Activated naive CD8-positive, alpha-beta T cell treated with anti-CD3 and anti-CD28 coated beads for 36 hours (primary cell): Measurements from ENCODE around the gene GNAT3. TPM values are rescaled to one million over a fixed set of nuclear protein-coding genes. Genes with fewer than 3 reads are reported as not detected.

Source experiments
- DNase-seq: peaks from one replicate; pipeline ENCODE4 v3.0.0; 2021
- H3K27ac Mint-ChIP-seq: one replicate; pipeline ENCODE4 v1.8.0; 2022; ENCODE audit warnings: mild to moderate bottlenecking, moderate library complexity, mixed read lengths
- H3K27me3 Mint-ChIP-seq: one replicate; pipeline ENCODE4 v1.8.0; 2022; ENCODE audit warnings: mild to moderate bottlenecking, mixed read lengths
- H3K36me3 Mint-ChIP-seq: one replicate; pipeline ENCODE4 v1.8.0; 2021; ENCODE audit warnings: mild to moderate bottlenecking, mixed read lengths
- H3K4me1 Mint-ChIP-seq: one replicate; pipeline ENCODE4 v1.8.0; 2021; ENCODE audit warnings: mixed read lengths
- H3K4me3 Mint-ChIP-seq: one replicate; pipeline ENCODE4 v1.8.0; 2022; ENCODE audit warnings: mild to moderate bottlenecking, moderate library complexity, mixed read lengths
- H3K9me3 Mint-ChIP-seq: one replicate; pipeline ENCODE4 v1.8.0; 2022; ENCODE audit warnings: mixed read lengths
- total RNA-seq, 2 experiments: library from RNA; stranded (reverse); gene quantifications; one replicate each; pipeline ENCODE4 v1.2.3, GENCODE V29; 2021

Gene GNAT3
- total RNA-seq, 2 experiments from 2014 or later = not detected

GRCh38 chr7:80428161-80429054 lies 83.5 kb downstream of the GNAT3 start:
- Mint-ChIP-seq H3K36me3 (no peaks in the 10 kb centered on the region), H3K4me1 (no peaks in the 10 kb centered on the region), H3K9me3 (no peaks in the 10 kb centered on the region), H3K27ac (no peak overlapping the region), H3K27me3 (no peaks in the 10 kb centered on the region), H3K4me3 (no peak overlapping the region)
- no peak for DNase-seq

- no peaks in the 10 kb centered on the region for H3K27me3 Mint-ChIP-seq
- H3K27ac Mint-ChIP-seq = no peak overlapping the region
- H3K9me3 Mint-ChIP-seq = no peaks in the 10 kb centered on the region
- no peak for DNase-seq
- H3K4me3 Mint-ChIP-seq = no peak overlapping the region
- no peaks in the 10 kb centered on the region for H3K4me1 Mint-ChIP-seq
- H3K36me3 Mint-ChIP-seq = no peaks in the 10 kb centered on the region
These were observed 84.6 kb downstream of the GNAT3 start for GRCh38 chr7:80427218-80427617.

GRCh38 chr7:80420876-80421275 lies 91.0 kb downstream of the GNAT3 start:
- no peak for DNase-seq
- Mint-ChIP-seq H3K27me3 (no peaks in the 10 kb centered on the region), H3K4me1 (no peaks in the 10 kb centered on the region), H3K9me3 (no peaks in the 10 kb centered on the region), H3K36me3 (no peaks in the 10 kb centered on the region), H3K27ac (no peak overlapping the region), H3K4me3 (no peak overlapping the region)

- H3K4me3 Mint-ChIP-seq = no peak overlapping the region
- H3K27me3 Mint-ChIP-seq = no peaks in the 10 kb centered on the region
- H3K36me3 Mint-ChIP-seq = no peaks in the 10 kb centered on the region
- H3K9me3 Mint-ChIP-seq = no peaks in the 10 kb centered on the region
- H3K4me1 Mint-ChIP-seq = no peaks in the 10 kb centered on the region
- no peak overlapping the region for H3K27ac Mint-ChIP-seq
- DNase-seq = no peak
These were observed 94.6 kb downstream of the GNAT3 start for GRCh38 chr7:80417211-80417793.

GRCh38 chr7:80415522-80415921 lies 96.3 kb downstream of the GNAT3 start:
- H3K27me3 Mint-ChIP-seq = no peaks in the 10 kb centered on the region

GRCh38 chr7:80415114-80415513 lies 96.8 kb downstream of the GNAT3 start:
- Mint-ChIP-seq H3K36me3 (no peaks in the 10 kb centered on the region), H3K27ac (no peak overlapping the region), H3K4me3 (no peak overlapping the region), H3K4me1 (no peaks in the 10 kb centered on the region), H3K9me3 (no peaks in the 10 kb centered on the region), H3K27me3 (no peaks in the 10 kb centered on the region)
- DNase-seq = no peak

More at GRCh38 chr7:80415522-80415921, 96.3 kb downstream of the GNAT3 start:
- H3K27ac Mint-ChIP-seq = no peak overlapping the region
- H3K36me3 Mint-ChIP-seq = no peaks in the 10 kb centered on the region
- H3K4me3 Mint-ChIP-seq = no peak overlapping the region
- no peaks in the 10 kb centered on the region for H3K9me3 Mint-ChIP-seq
- H3K4me1 Mint-ChIP-seq = no peaks in the 10 kb centered on the region
- no peak for DNase-seq

- no peak overlapping the region for H3K4me3 Mint-ChIP-seq
- H3K9me3 Mint-ChIP-seq = no peaks in the 10 kb centered on the region
- H3K36me3 Mint-ChIP-seq = no peaks in the 10 kb centered on the region
- no peak overlapping the region for H3K27ac Mint-ChIP-seq
- H3K27me3 Mint-ChIP-seq = no peaks in the 10 kb centered on the region
- no peaks in the 10 kb centered on the region for H3K4me1 Mint-ChIP-seq
- DNase-seq = no peak
These were observed 97.5 kb downstream of the GNAT3 start for GRCh38 chr7:80414331-80414730.

GRCh38 chr7:80413383-80413945 lies 98.4 kb downstream of the GNAT3 start:
- Mint-ChIP-seq H3K27ac (no peak overlapping the region), H3K9me3 (no peaks in the 10 kb centered on the region), H3K4me3 (no peak overlapping the region), H3K36me3 (no peaks in the 10 kb centered on the region), H3K4me1 (no peaks in the 10 kb centered on the region), H3K27me3 (no peaks in the 10 kb centered on the region)
- DNase-seq = no peak

- no peak for DNase-seq
- Mint-ChIP-seq H3K4me1 (no peaks in the 10 kb centered on the region), H3K27me3 (no peaks in the 10 kb centered on the region), H3K4me3 (no peak overlapping the region), H3K9me3 (no peaks in the 10 kb centered on the region), H3K27ac (no peak overlapping the region), H3K36me3 (no peaks in the 10 kb centered on the region)
These were observed 99.0 kb downstream of the GNAT3 start for GRCh38 chr7:80412842-80413241.

- Mint-ChIP-seq H3K4me3 (no peak overlapping the region), H3K27ac (no peak overlapping the region), H3K9me3 (peaks cover 4% of the 10 kb centered on the region), H3K27me3 (no peaks in the 10 kb centered on the region), H3K4me1 (no peaks in the 10 kb centered on the region), H3K36me3 (no peaks in the 10 kb centered on the region)
- DNase-seq = no peak
These were observed 100.2 kb downstream of the GNAT3 start for GRCh38 chr7:80411621-80412020.

- no peaks in the 10 kb centered on the region for H3K4me1 Mint-ChIP-seq
These were observed 101.8 kb downstream of the GNAT3 start for GRCh38 chr7:80410081-80410480.

More at GRCh38 chr7:80410081-80410480, 101.8 kb downstream of the GNAT3 start:
- no peaks in the 10 kb centered on the region for H3K36me3 Mint-ChIP-seq
- DNase-seq = no peak
- H3K9me3 Mint-ChIP-seq = peaks cover 4% of the 10 kb centered on the region
- no peak overlapping the region for H3K4me3 Mint-ChIP-seq
- H3K27ac Mint-ChIP-seq = no peak overlapping the region
- no peaks in the 10 kb centered on the region for H3K27me3 Mint-ChIP-seq

Other genes starting within 250 kb of the GNAT3 start
- not detected for gene CD36, start 126.6 kb upstream of the GNAT3 start, total RNA-seq